Ovary (tissue), 3 donors: ENCODE data around the gene TM7SF2.

Experiments
- EP300 ChIP-seq: sonication (generic); formaldehyde crosslinking; IDR thresholded peaks from one replicate; pipeline ENCODE4 v1.6.1; 2017; ENCODE audit warnings: antibody characterized with exemption
- TF ChIP-seq, protein P1 (sequence below), 3 donors: fragments of 450-650 bp in 2 of 3; fragments of 200-600 bp in 1 of 3; IDR thresholded peaks; one replicate each; pipeline versions ENCODE4 v1.5.1 to v1.8.0; 2016 to 2022; ENCODE audit warnings: antibody characterized with exemption in 3 of 3, mild to moderate bottlenecking in 1 of 3
- donor health status: DM: no; HTN: no; CAD: no.

DNA sequence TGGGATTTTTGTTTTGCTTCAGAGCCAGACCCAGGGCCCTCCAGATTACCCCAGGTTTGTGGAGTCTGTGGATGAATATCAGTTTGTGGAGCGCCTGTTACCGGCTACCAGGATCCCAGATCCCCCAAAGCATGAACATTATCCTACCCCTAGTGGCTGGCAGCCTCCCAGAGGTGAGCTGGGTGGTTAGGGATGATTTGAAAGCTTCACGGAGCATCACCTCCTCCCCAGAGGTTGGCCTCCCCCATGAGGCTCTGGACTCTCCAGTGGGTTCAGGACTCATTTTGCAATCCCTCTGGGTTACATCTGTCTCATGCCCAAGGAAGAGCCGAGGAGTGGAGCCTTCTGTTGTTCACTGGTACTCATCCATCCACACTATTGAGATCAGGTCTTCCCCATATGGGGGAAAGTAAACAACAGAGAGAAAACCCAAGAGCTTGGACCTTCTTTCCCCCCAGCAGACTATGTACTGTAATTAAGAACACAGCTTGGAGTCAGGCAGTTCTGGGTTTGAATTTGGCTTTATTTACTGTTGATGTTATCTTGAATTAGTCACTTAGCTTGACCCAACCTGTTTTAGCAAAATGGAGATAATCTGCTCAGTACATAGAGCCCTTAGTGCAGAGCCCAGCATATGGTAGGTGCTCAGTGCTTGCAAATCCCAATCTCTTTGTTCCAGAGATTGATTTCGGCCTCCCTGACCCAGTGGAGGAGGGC, 13.0 kb downstream of the TM7SF2 start:
- TF ChIP-seq, protein P1, sequence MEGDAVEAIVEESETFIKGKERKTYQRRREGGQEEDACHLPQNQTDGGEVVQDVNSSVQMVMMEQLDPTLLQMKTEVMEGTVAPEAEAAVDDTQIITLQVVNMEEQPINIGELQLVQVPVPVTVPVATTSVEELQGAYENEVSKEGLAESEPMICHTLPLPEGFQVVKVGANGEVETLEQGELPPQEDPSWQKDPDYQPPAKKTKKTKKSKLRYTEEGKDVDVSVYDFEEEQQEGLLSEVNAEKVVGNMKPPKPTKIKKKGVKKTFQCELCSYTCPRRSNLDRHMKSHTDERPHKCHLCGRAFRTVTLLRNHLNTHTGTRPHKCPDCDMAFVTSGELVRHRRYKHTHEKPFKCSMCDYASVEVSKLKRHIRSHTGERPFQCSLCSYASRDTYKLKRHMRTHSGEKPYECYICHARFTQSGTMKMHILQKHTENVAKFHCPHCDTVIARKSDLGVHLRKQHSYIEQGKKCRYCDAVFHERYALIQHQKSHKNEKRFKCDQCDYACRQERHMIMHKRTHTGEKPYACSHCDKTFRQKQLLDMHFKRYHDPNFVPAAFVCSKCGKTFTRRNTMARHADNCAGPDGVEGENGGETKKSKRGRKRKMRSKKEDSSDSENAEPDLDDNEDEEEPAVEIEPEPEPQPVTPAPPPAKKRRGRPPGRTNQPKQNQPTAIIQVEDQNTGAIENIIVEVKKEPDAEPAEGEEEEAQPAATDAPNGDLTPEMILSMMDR (IDR thresholded peaks at IDR 0.05): no peak
- TF ChIP-seq EP300: no peak
